NCI-H2029 (cell line): ENCODE results near the gene HNRNPCL1.
"Not testable (repeated sequence)": the region's sequence is repeated elsewhere in the genome, so short reads cannot be mapped to it uniquely, and the experiment has no call there.

Experiments
- DNase-seq: peaks from one replicate; lab custom pipeline; 2025; lab: John Stamatoyannopoulos, UW

The HNRNPCL1 gene

DNA sequence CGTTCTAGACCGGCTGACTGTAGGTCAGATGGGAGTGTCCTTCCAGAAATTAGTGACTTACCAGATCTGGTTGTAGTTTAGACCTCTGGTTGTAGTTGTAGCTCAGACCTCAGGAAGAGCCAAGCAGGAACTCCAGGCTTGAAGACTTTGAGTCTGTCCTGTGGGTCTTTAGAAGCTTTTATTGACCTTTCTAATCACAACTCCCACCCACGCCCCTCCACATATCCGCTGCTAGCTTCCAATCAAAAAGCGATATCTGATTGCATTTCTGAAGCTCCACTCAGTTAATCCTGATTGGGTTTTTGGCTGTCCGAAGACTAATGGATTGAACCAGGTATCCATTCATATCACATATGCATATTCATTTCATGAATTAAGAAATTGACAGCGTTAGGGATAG lies at the start of gene HNRNPCL1:
Gene HNRNPCL1, minus strand, starts transcription at position 101 of the 400 bp plus-strand sequence. CDS start 431 bp downstream, outside the sequence.
- not testable (repeated sequence) for DNase-seq

DNA sequence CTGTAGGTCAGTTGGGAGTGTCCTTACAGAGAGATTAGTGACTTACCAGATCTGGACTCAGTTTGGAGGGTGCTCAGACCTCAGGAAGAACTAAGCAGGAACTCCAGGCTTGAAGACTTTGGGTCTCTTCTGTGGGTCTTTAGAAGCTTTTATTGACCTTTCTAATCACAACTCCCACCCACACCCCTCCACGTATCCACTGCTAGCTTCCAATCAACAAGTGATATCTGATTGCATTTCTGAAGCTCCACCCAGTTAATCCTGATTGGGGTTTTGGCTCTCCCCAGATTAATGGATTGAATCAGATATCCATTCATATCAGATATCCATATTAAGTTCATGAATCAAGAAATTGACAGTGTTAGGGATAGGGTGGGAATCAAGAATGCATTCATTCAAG lies 49.6 kb upstream of the HNRNPCL1 start, which contains the start of gene PRAMEF10:
Gene PRAMEF10, minus strand, starts transcription at position 101 of the 400 bp plus-strand sequence. CDS start 2,423 bp downstream, outside the sequence.
- DNase-seq: not testable (repeated sequence)

- not testable (repeated sequence) for DNase-seq
These were observed 37.6 kb upstream of the HNRNPCL1 start, which contains the start of gene PRAMEF4 for GRCh38 chr1:12886101-12886500. Gene PRAMEF4, minus strand, starts transcription at chr1:12886201. Its CDS starts 2,807 bp downstream, at chr1:12883394.

GRCh38 chr1:12878453-12878852 lies 29.9 kb upstream of the HNRNPCL1 start:
- DNase-seq: not testable (repeated sequence)

- DNase-seq: not testable (repeated sequence)
These were observed 14.8 kb upstream of the HNRNPCL1 start for GRCh38 chr1:12863131-12863880.

- not testable (repeated sequence) for DNase-seq
These were observed 8.3 kb upstream of the HNRNPCL1 start, which contains the start of gene PRAMEF2 for GRCh38 chr1:12856786-12857185. Gene PRAMEF2, plus strand, starts transcription at chr1:12857086. Its CDS starts 1,924 bp downstream, at chr1:12859010.

- DNase-seq: no peak
These were observed 3.3 kb upstream of the HNRNPCL1 start for GRCh38 chr1:12851779-12852178.

DNA sequence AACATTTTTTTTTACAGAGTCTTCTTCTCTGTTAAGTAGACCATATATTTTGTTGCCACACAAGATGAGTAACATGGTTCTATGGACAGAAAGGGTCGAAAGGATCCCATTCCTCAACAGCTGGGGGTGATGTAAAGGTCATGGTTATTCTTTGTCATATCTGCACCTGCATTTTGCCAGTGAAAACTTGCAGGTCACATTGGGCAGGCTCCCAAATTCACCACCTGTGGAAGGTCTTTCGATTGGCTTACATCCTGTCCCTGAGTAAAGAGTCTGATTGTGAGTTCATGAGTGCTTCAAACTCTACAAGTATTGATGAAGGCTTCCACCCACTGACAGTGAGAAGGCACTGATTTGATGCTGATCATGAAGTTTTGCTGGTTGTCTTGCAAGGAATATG lies 15.3 kb downstream of the HNRNPCL1 start:
- not testable (repeated sequence) for DNase-seq

DNA sequence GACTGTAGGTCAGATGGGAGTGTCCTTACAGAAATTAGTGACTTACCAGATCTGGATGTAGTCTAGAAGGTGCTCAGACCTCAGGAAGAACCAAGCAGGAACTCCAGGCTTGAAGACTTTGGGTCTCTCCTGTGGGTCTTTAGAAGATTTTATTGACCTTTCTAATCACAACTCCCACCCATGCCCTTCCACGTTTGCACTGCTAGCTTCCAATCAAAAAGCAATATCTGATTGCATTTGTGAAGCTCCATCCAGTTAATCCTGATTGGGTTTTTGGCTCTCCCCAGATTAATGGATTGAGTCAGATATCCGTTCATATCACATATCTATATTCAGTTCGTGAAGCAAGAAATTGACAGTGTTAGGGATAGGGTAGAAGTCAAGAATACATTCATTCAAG lies 17.2 kb downstream of the HNRNPCL1 start, which contains the start of gene PRAMEF11:
Gene PRAMEF11, minus strand, starts transcription at position 101 of the 400 bp plus-strand sequence. CDS start 2,621 bp downstream, outside the sequence.
- not testable (repeated sequence) for DNase-seq

- not testable (repeated sequence) for DNase-seq
These were observed 29.5 kb downstream of the HNRNPCL1 start for GRCh38 chr1:12819061-12819460.

GRCh38 chr1:12811409-12811784 lies 37.1 kb downstream of the HNRNPCL1 start:
- DNase-seq: no peak

DNA sequence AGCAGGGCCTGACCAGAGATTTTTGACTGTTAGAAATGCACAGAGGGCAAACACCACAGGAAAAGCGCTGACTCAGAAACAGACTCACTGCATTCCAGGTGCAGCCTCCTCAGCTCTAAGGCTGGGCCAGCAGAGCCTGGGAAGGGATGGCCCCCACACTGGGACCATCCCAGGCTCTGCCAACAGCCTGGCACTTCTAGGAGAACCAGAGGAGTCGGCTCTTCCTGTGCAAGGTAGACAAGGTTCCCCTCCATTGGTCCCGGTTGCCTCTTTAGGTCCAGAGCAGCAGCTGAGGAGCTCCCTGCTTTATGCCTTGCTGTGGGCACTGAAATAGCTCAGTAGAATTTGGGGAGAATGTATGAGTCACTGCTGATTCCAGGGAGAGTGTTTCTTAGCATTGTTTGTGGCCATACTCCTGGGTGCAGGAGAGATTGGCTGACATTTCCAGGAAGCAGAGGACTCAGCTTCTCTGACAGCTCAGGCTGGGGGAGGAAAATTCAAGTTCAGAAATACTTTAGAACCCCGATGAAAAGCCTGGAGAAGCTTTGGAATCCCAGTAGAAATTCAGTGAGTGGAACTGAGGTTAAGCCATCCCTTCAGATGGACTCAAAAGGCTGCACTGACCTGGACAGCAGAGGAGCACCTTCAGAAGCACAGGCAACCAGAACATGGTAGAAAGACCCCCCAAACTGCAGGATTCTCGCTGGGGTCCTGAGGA lies 37.7 kb downstream of the HNRNPCL1 start:
- no peak for DNase-seq

GRCh38 chr1:12809933-12810332 lies 38.6 kb downstream of the HNRNPCL1 start:
- DNase-seq: no peak

DNA sequence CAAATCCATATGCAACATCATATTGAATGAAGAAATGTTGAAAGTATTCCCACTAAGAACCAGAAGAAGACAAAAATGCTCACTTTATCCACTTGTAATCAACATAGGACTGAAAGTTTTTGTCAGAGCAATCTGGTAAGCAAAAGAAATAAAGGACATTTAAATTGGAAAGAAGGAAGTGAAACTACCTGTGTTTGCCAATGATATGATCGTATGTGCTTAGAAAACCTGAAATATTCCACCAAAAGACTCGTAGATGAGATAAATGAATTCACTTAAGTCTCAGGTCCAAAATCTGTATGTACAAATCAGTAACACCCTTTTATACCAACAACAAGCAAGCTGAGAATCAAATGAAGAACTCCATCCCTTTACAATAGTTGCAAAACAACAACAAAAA lies 48.8 kb downstream of the HNRNPCL1 start:
- no peak for DNase-seq

DNA sequence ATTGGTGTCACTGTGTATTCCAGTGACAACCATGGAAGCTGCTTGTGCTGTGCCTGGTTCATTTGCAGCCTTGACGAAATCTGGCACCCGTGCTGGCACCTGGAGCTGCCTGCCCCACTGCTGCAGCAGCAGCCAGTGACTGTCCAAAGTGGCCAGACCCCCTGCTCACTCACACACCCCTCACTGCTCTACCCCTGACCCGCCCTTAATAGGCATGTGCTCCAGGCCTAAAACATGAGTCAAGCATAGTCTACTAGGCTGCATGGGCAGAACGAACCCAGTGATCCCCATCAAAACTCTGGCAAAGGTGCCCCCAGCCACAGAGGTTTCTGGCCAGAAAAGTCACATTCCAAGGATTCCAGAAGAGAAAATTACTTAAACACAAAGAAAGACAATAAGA lies 49.6 kb downstream of the HNRNPCL1 start:
- DNase-seq: no peak
